HEK293 (cell line): ENCODE data around the gene CCDC124.

Source experiments
- CTCF ChIA-PET: fragments of 350-600 bp; formaldehyde crosslinking; extraction: SDS; loops from one replicate; lab custom pipeline; 2021; ENCODE audit warnings: antibody characterized with exemption; lab: Yijun Ruan, JAX
- POLR2A ChIA-PET: fragments of 300-600 bp; formaldehyde crosslinking; extraction: SDS; loops from one replicate; lab custom pipeline; 2020; ENCODE audit warnings: antibody characterized with exemption, inconsistent platforms; lab: Yijun Ruan, JAX
- H3K27ac ChIP-seq: fragments of 200-500 bp; sonication (Bioruptor generic); 2 replicates; pipeline ENCODE4 v1.5.1; 2014; ENCODE audit warnings: low read depth, low read length, control low read depth, inconsistent platforms; ENCODE audit errors: extremely low read depth
- H3K36me3 ChIP-seq, 2 experiments: fragments of 200-500 bp in 1 of 2; sonication (Bioruptor generic) in 1 of 2; 1 replicate in 1 of 2; 2 replicates in 1 of 2; pipeline ENCODE4 v1.5.1; 2014 to 2017; ENCODE audit warnings: inconsistent platforms in 2 of 2, low read length in 2 of 2; ENCODE audit not compliant: control insufficient read depth in 2 of 2, insufficient read depth in 1 of 2
- H3K4me1 ChIP-seq: fragments of 200-500 bp; sonication (Bioruptor generic); 2 replicates; pipeline ENCODE4 v1.5.1; 2014; ENCODE audit warnings: mild to moderate bottlenecking, low read length, inconsistent platforms; ENCODE audit not compliant: control insufficient read depth, insufficient read depth
- H3K4me3 ChIP-seq: 2 replicates; pipeline ENCODE4 v1.5.1; 2011; ENCODE audit warnings: low read depth, mild to moderate bottlenecking, control low read depth, low read length, moderate library complexity
- H3K9me3 ChIP-seq: fragments of 200-500 bp; sonication (Bioruptor generic); 2 replicates; pipeline ENCODE4 v1.5.1; 2014; ENCODE audit warnings: low read depth, low read length, inconsistent platforms; ENCODE audit not compliant: control insufficient read depth, insufficient read depth
- GLIS1 ChIP-seq: fragments of 450-650 bp; formaldehyde crosslinking; IDR thresholded peaks from 2 replicates; pipeline ENCODE4 v1.5.1; 2016; ENCODE audit warnings: missing biosample characterization, missing genetic modification characterization
- MZF1 ChIP-seq: fragments of 450-650 bp; formaldehyde crosslinking; IDR thresholded peaks from 2 replicates; pipeline ENCODE4 v1.5.1; 2017; ENCODE audit warnings: missing biosample characterization, missing genetic modification characterization, borderline replicate concordance
- PATZ1 ChIP-seq: fragments of 450-650 bp; formaldehyde crosslinking; IDR thresholded peaks from 2 replicates; pipeline ENCODE4 v1.5.1; 2016; ENCODE audit warnings: missing biosample characterization, missing genetic modification characterization
- SCRT2 ChIP-seq: fragments of 450-650 bp; formaldehyde crosslinking; IDR thresholded peaks from 2 replicates; pipeline ENCODE4 v1.5.1; 2016; ENCODE audit warnings: missing biosample characterization, missing genetic modification characterization
- WT1 ChIP-seq: fragments of 450-650 bp; formaldehyde crosslinking; IDR thresholded peaks from 2 replicates; pipeline ENCODE4 v1.5.1; 2016; ENCODE audit warnings: missing biosample characterization, missing genetic modification characterization
- ZBTB7A ChIP-seq: fragments of 450-650 bp; formaldehyde crosslinking; IDR thresholded peaks from 2 replicates; pipeline ENCODE4 v1.5.1; 2016; ENCODE audit warnings: low read depth, missing biosample characterization, missing genetic modification characterization
- ZFP37 ChIP-seq: fragments of 450-650 bp; formaldehyde crosslinking; IDR thresholded peaks from 2 replicates; pipeline ENCODE4 v1.5.1; 2016; ENCODE audit warnings: missing biosample characterization, missing genetic modification characterization
- ZIC2 ChIP-seq: fragments of 450-650 bp; formaldehyde crosslinking; IDR thresholded peaks from 2 replicates; pipeline ENCODE4 v1.5.1; 2016; ENCODE audit warnings: missing biosample characterization, missing genetic modification characterization
- ZNF132 ChIP-seq: fragments of 450-650 bp; formaldehyde crosslinking; IDR thresholded peaks from 2 replicates; pipeline ENCODE4 v1.5.1; 2017; ENCODE audit warnings: missing biosample characterization, missing genetic modification characterization, borderline replicate concordance
- ZNF19 ChIP-seq: fragments of 450-650 bp; formaldehyde crosslinking; IDR thresholded peaks from 2 replicates; pipeline ENCODE4; 2016; ENCODE audit warnings: missing biosample characterization, missing genetic modification characterization, low read depth
- ZNF223 ChIP-seq: fragments of 450-650 bp; formaldehyde crosslinking; IDR thresholded peaks from 2 replicates; pipeline ENCODE4 v1.5.1; 2016; ENCODE audit warnings: missing biosample characterization, missing genetic modification characterization
- ZNF335 ChIP-seq: fragments of 450-650 bp; formaldehyde crosslinking; conservative IDR thresholded peaks from 2 replicates; pipeline ENCODE4 v1.5.1; 2016; ENCODE audit warnings: missing biosample characterization, missing genetic modification characterization
- ZNF558 ChIP-seq: fragments of 450-650 bp; formaldehyde crosslinking; IDR thresholded peaks from 2 replicates; pipeline ENCODE4 v1.5.1; 2016; ENCODE audit warnings: missing biosample characterization, missing genetic modification characterization
- ZNF571 ChIP-seq: fragments of 450-650 bp; formaldehyde crosslinking; IDR thresholded peaks from 2 replicates; pipeline ENCODE4 v1.5.0; 2017; ENCODE audit warnings: missing biosample characterization, missing genetic modification characterization
- ZNF621 ChIP-seq: fragments of 450-650 bp; formaldehyde crosslinking; IDR thresholded peaks from 2 replicates; pipeline ENCODE4 v1.5.1; 2017; ENCODE audit warnings: missing biosample characterization, missing genetic modification characterization
- ZNF626 ChIP-seq: fragments of 450-650 bp; sonication (Bioruptor Pico); formaldehyde crosslinking; IDR thresholded peaks from 2 replicates; pipeline ENCODE4 v1.5.1; 2018; ENCODE audit warnings: missing biosample characterization, missing genetic modification characterization, inconsistent platforms
- ZNF654 ChIP-seq: fragments of 450-650 bp; formaldehyde crosslinking; IDR thresholded peaks from 2 replicates; pipeline ENCODE4 v1.5.1; 2016; ENCODE audit warnings: low read depth, missing biosample characterization, missing genetic modification characterization
- ZNF768 ChIP-seq: fragments of 450-650 bp; formaldehyde crosslinking; IDR thresholded peaks from 2 replicates; pipeline ENCODE4 v1.5.1; 2018; ENCODE audit warnings: missing biosample characterization, mild to moderate bottlenecking, missing genetic modification characterization
- TF ChIP-seq, protein P1 (sequence below): fragments of 450-650 bp; formaldehyde crosslinking; IDR thresholded peaks from 2 replicates; pipeline ENCODE4 v1.5.1; 2016; ENCODE audit warnings: missing biosample characterization, missing genetic modification characterization
- TF ChIP-seq, protein P2 (sequence below): fragments of 450-650 bp; formaldehyde crosslinking; IDR thresholded peaks from 2 replicates; pipeline ENCODE4 v1.5.1; 2016; ENCODE audit warnings: missing biosample characterization, missing genetic modification characterization
- TF ChIP-seq, protein P3 (sequence below): fragments of 450-650 bp; formaldehyde crosslinking; IDR thresholded peaks from 2 replicates; pipeline ENCODE4 v1.5.1; 2017; ENCODE audit warnings: missing biosample characterization, mild to moderate bottlenecking, missing genetic modification characterization, moderate library complexity

The CCDC124 gene

DNA sequence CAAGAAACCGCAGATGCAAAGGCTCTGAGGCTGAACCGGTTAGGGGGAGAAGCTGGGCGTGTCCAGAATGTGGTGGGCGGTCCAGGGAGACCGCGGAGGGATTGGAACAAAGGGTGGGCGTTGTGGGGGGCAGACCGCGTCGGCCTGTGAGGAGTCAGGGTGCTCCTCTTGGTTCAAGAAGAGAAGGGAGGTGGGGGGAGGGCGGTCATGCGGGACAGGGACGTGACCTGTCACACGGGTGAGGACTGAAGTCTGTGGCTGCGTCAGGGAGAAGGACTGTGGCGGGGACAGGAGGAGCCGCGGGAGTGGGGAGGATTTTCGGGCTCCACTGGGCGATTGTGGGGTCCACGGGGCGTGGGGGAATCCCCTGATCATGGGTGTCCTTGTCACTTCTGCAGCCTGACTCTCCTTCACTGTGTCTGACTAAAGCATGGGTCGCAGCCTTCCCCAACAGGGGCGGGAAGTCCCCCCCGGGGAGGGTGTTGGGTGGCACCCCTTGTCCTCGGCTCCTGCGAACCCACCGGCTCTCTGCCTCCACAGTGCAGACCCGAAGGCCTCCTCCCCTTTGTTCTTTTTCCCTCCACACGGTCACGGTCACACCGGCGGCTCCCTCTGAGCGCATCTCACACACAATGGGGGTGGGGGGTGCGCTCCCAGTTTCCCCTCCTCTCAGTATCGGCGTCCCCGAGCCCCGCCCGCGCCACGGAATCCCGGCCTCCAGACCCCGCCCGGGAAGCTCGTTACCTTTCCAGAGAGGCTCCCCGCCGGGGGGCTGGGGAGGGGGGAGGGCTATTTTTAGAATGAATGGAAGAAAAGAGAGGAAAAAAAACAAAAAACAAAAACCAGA is 17.7 kb downstream of the CCDC124 start (continued):
- TF ChIP-seq MZF1 (tag by site-specific recombination), result no peak
- TF ChIP-seq ZNF621 (tag by site-specific recombination), result no peak
- peak; percentile 83 for TF ChIP-seq PATZ1 (tag by site-specific recombination)
- TF ChIP-seq ZNF626 (tag by site-specific recombination), result no peak

DNA sequence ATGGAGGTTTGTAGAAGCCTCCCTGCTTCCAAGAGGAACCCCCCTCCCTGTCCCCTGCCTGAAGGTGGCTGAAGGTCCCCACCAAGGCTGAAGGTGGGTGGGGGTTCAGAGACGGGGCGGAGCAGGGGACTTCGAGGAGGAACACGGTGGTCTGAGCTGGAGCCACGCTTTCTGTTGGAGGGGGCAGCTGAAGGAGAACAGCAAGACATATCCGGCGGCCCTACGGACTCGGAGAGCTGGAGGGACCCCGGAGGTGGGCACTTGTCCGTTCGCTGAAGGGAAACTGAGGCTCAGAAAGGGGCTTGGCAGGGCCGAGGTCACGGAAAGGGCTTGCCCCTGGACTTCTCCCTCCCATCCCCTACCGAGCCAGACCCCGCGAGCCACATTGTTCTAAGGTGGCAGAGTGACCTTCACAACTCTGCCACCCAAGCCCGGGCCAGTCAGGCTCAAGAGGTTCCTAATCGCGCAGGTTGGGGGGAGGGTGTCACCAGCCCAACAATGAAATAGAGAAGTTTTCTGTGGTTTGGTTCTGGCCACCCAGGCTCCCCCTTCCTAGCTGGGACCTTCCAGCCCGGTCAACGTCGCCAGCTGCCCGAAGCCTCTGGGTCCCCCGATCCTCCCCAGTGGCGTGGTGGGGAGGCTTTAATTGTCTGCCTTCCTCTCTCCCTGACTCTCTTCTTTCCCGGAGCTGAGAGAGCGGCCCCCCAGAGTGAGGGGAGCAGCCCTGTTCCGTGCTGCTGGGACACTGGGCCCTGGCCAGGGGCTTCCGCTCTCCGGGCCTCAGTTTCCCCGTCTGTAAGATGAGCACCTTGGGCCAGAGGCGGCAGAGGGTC is 18.6 kb downstream of the CCDC124 start:
- H3K4me3 ChIP-seq, result peak overlapping the region; percentile 15
- POLR2A ChIA-PET, result no interaction called here
- no peaks in the 10 kb centered on the region for H3K36me3 ChIP-seq
- CTCF ChIA-PET, result interaction anchor here (0.6 to 1.4 kb wide), 3 partner anchors 31 to 458 kb away, joined by 3 to 6 read pairs (median 4); no protein-coding TSS in a partner anchor
- peaks cover 6% of the 10 kb centered on the region; the same call in 1 of the 2 replicates for H3K4me1 ChIP-seq
- H3K27ac ChIP-seq, result no peak overlapping the region
- H3K9me3 ChIP-seq, result no peaks in the 10 kb centered on the region
- TF ChIP-seq ZNF571 (tag by site-specific recombination), result no peak
- TF ChIP-seq ZNF654 (tag by site-specific recombination), result no peak
- TF ChIP-seq ZFP37 (tag by site-specific recombination), result no peak
- TF ChIP-seq GLIS1, result peak; percentile 92
- peak; percentile 12; the same call in 1 of the 2 replicates for TF ChIP-seq ZIC2
- no peak for TF ChIP-seq ZBTB7A (tag by site-specific recombination)
- no peak for TF ChIP-seq MZF1 (tag by site-specific recombination)
- TF ChIP-seq ZNF19 (tag by site-specific recombination), result no peak
- peak; percentile 7; the same call in 1 of the 2 replicates for TF ChIP-seq ZNF335 (tag by site-specific recombination)
- no peak for TF ChIP-seq ZNF768 (tag by site-specific recombination)
- TF ChIP-seq, protein P1, sequence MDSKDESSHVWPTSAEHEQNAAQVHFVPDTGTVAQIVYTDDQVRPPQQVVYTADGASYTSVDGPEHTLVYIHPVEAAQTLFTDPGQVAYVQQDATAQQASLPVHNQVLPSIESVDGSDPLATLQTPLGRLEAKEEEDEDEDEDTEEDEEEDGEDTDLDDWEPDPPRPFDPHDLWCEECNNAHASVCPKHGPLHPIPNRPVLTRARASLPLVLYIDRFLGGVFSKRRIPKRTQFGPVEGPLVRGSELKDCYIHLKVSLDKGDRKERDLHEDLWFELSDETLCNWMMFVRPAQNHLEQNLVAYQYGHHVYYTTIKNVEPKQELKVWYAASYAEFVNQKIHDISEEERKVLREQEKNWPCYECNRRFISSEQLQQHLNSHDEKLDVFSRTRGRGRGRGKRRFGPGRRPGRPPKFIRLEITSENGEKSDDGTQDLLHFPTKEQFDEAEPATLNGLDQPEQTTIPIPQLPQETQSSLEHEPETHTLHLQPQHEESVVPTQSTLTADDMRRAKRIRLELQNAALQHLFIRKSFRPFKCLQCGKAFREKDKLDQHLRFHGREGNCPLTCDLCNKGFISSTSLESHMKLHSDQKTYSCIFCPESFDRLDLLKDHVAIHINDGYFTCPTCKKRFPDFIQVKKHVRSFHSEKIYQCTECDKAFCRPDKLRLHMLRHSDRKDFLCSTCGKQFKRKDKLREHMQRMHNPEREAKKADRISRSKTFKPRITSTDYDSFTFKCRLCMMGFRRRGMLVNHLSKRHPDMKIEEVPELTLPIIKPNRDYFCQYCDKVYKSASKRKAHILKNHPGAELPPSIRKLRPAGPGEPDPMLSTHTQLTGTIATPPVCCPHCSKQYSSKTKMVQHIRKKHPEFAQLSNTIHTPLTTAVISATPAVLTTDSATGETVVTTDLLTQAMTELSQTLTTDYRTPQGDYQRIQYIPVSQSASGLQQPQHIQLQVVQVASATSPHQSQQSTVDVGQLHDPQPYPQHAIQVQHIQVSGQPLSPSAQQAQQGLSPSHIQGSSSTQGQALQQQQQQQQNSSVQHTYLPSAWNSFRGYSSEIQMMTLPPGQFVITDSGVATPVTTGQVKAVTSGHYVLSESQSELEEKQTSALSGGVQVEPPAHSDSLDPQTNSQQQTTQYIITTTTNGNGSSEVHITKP (tag by site-specific recombination), result peak; percentile 90
- TF ChIP-seq, protein P2, sequence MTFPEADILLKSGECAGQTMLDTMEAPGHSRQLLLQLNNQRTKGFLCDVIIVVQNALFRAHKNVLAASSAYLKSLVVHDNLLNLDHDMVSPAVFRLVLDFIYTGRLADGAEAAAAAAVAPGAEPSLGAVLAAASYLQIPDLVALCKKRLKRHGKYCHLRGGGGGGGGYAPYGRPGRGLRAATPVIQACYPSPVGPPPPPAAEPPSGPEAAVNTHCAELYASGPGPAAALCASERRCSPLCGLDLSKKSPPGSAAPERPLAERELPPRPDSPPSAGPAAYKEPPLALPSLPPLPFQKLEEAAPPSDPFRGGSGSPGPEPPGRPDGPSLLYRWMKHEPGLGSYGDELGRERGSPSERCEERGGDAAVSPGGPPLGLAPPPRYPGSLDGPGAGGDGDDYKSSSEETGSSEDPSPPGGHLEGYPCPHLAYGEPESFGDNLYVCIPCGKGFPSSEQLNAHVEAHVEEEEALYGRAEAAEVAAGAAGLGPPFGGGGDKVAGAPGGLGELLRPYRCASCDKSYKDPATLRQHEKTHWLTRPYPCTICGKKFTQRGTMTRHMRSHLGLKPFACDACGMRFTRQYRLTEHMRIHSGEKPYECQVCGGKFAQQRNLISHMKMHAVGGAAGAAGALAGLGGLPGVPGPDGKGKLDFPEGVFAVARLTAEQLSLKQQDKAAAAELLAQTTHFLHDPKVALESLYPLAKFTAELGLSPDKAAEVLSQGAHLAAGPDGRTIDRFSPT (tag by site-specific recombination), result peak; percentile 62; the same call in 1 of the 2 replicates
- peak; percentile 24; the same call in 1 of the 2 replicates for TF ChIP-seq WT1
- TF ChIP-seq PATZ1 (tag by site-specific recombination), result peak; percentile 66
- TF ChIP-seq ZNF132 (tag by site-specific recombination), result no peak
- no peak for TF ChIP-seq ZNF223
- TF ChIP-seq, protein P3, sequence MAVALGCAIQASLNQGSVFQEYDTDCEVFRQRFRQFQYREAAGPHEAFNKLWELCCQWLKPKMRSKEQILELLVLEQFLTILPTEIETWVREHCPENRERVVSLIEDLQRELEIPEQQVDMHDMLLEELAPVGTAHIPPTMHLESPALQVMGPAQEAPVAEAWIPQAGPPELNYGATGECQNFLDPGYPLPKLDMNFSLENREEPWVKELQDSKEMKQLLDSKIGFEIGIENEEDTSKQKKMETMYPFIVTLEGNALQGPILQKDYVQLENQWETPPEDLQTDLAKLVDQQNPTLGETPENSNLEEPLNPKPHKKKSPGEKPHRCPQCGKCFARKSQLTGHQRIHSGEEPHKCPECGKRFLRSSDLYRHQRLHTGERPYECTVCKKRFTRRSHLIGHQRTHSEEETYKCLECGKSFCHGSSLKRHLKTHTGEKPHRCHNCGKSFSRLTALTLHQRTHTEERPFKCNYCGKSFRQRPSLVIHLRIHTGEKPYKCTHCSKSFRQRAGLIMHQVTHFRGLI (tag by site-specific recombination), result peak; percentile 73
- no peak for TF ChIP-seq SCRT2 (tag by site-specific recombination)
- TF ChIP-seq ZNF558, result no peak
